CD14-positive monocyte (primary cell): ENCODE measurements around the gene CXCR3. TPM values are rescaled to one million over a fixed set of nuclear protein-coding genes. Genes with fewer than 3 reads are reported as not detected.
A peak's percentile ranks its signal among the peaks of the same experiment; 100 is the strongest.

Source experiments
- DNase-seq, 3 donors: peaks; one replicate each; pipeline ENCODE4 v3.0.0-alpha.2; 2011 to 2022
- H2AFZ ChIP-seq: 2 replicates; pipeline ENCODE4 v1.6.0; 2012; ENCODE audit warnings: mild to moderate bottlenecking, low read depth, low read length, inconsistent platforms; ENCODE audit not compliant: insufficient read depth, poor library complexity, severe bottlenecking
- H3K27ac ChIP-seq, 2 donors: 1 replicate in 1 of 2; 2 replicates in 1 of 2; pipeline ENCODE4 v1.5.1; 2012 to 2013; ENCODE audit warnings: low read length in 2 of 2, control low read depth in 1 of 2, inconsistent platforms in 1 of 2, low read depth in 1 of 2, mild to moderate bottlenecking in 1 of 2
- H3K27me3 ChIP-seq, 2 donors: one replicate each; pipeline versions ENCODE4 v1.6.0 to v1.6.1; 2011 to 2013; ENCODE audit warnings: low read length in 2 of 2; ENCODE audit not compliant: control insufficient read depth in 2 of 2, insufficient read depth in 2 of 2
- H3K36me3 ChIP-seq, 2 donors: replicated peaks in 1 of 2; 1 replicate in 1 of 2; 2 replicates in 1 of 2; pipeline versions ENCODE4 v1.5.1 to v1.6.1; 2012 to 2013; ENCODE audit warnings: low read length in 2 of 2, control low read depth in 1 of 2, inconsistent platforms in 1 of 2, mild to moderate bottlenecking in 1 of 2; ENCODE audit not compliant: insufficient read depth in 2 of 2, control insufficient read depth in 1 of 2
- H3K4me1 ChIP-seq, 2 donors: 1 replicate in 1 of 2; 2 replicates in 1 of 2; pipeline versions ENCODE4 v1.5.1 to v1.6.1; 2012 to 2013; ENCODE audit warnings: low read length in 2 of 2, control low read depth in 1 of 2, inconsistent platforms in 1 of 2, mild to moderate bottlenecking in 1 of 2, moderate library complexity in 1 of 2; ENCODE audit not compliant: insufficient read depth in 2 of 2, control insufficient read depth in 1 of 2
- H3K4me2 ChIP-seq: replicated peaks from 2 replicates; pipeline ENCODE3; 2012; ENCODE audit warnings: low read length, moderate library complexity, mild to moderate bottlenecking; ENCODE audit not compliant: poor library complexity, severe bottlenecking; ENCODE audit errors: extremely low read depth
- H3K4me3 ChIP-seq, 3 experiments: fragments of 200-600 bp in 1 of 3; sonication (generic) in 1 of 3; replicated peaks in 1 of 3; 1 replicate in 2 of 3; 2 replicates in 1 of 3; pipeline ENCODE4 v1.5.1; 2011 to 2013; ENCODE audit warnings: low read length in 3 of 3, mild to moderate bottlenecking in 3 of 3, control low read depth in 2 of 3, low read depth in 2 of 3, inconsistent platforms in 1 of 3, moderate library complexity in 1 of 3
- H3K79me2 ChIP-seq: 2 replicates; pipeline ENCODE4 v1.6.0; 2012; ENCODE audit warnings: mild to moderate bottlenecking, control low read depth, inconsistent platforms, low read length, moderate library complexity; ENCODE audit not compliant: insufficient read depth
- H3K9ac ChIP-seq: 2 replicates; pipeline ENCODE4 v1.6.0; 2017; ENCODE audit warnings: low read length, mild to moderate bottlenecking; ENCODE audit not compliant: insufficient read depth, poor library complexity, severe bottlenecking
- H3K9me3 ChIP-seq, 2 donors: replicated peaks in 1 of 2; 1 replicate in 1 of 2; 2 replicates in 1 of 2; pipeline versions ENCODE4 v1.5.1 to v1.6.1; 2012 to 2013; ENCODE audit warnings: low read length in 2 of 2, control low read depth in 1 of 2; ENCODE audit not compliant: control insufficient read depth in 1 of 2, insufficient read depth in 1 of 2
- H4K20me1 ChIP-seq: 2 replicates; pipeline ENCODE4 v1.6.0; 2012; ENCODE audit warnings: mild to moderate bottlenecking, low read length, control low read depth, moderate library complexity; ENCODE audit not compliant: insufficient read depth
- H3K27ac Mint-ChIP-seq, 7 donors: one replicate each; pipeline ENCODE4 v1.8.0; 2020; ENCODE audit warnings: mild to moderate bottlenecking in 7 of 7, mixed read lengths in 7 of 7, moderate library complexity in 6 of 7, inconsistent platforms in 2 of 7
- H3K27me3 Mint-ChIP-seq, 3 donors: one replicate each; pipeline ENCODE4 v1.8.0; 2021 to 2022; ENCODE audit warnings: low read depth in 3 of 3, mild to moderate bottlenecking in 3 of 3, mixed read lengths in 3 of 3, moderate library complexity in 3 of 3, inconsistent platforms in 1 of 3
- H3K36me3 Mint-ChIP-seq, 2 donors: one replicate each; pipeline ENCODE4 v1.8.0; 2020; ENCODE audit warnings: mixed read lengths in 2 of 2, inconsistent platforms in 1 of 2, mild to moderate bottlenecking in 1 of 2
- H3K4me1 Mint-ChIP-seq: one replicate; pipeline ENCODE4 v1.8.0; 2020; ENCODE audit warnings: mild to moderate bottlenecking, mixed read lengths
- H3K4me3 Mint-ChIP-seq, 2 donors: one replicate each; pipeline ENCODE4 v1.8.0; 2020; ENCODE audit warnings: mild to moderate bottlenecking in 2 of 2, mixed read lengths in 2 of 2, moderate library complexity in 1 of 2
- H3K9me3 Mint-ChIP-seq, 7 donors: one replicate each; pipeline ENCODE4 v1.8.0; 2020 to 2022; ENCODE audit warnings: mixed read lengths in 7 of 7, mild to moderate bottlenecking in 6 of 7, moderate library complexity in 6 of 7, inconsistent platforms in 2 of 7
- WGBS: methylation state at CpG from one replicate; pipeline ENCODE4 v1.1.5; 2013; ENCODE audit warnings: missing lambda C conversion rate; ENCODE audit not compliant: insufficient coverage; 5-methylcytosine and 5-hydroxymethylcytosine counted together
- intact Hi-C, 2 donors: fragments of 100-400 bp; cut with micrococcal nuclease; formaldehyde crosslinking; loops; one replicate each; pipeline versions ENCODE4 v1.15.0 to v1.15.1; 2023
- polyA plus RNA-seq, 3 donors: library from polyadenylated mRNA; depleted of rRNA in 1 of 3; unstranded in 2 of 3; stranded (reverse) in 1 of 3; fragments of 300-500 nt in 2 of 3; fragments of >200 nt in 1 of 3; fragmentation: Illumina TruSeq in 2 of 3; gene quantifications; 1 replicate in 2 of 3; 2 replicates in 1 of 3; pipeline ENCODE4 v1.2.3, GENCODE V29; 2012 to 2021
- TF ChIP-seq, protein P1 (sequence below): fragments of 200-600 bp; IDR thresholded peaks from one replicate; pipeline ENCODE4 v1.8.0; 2022; ENCODE audit warnings: antibody characterized with exemption, mild to moderate bottlenecking

Gene CXCR3
- polyA plus RNA-seq, 3 donors = 0.04 to 0.14 (median 0.10) TPM

DNA sequence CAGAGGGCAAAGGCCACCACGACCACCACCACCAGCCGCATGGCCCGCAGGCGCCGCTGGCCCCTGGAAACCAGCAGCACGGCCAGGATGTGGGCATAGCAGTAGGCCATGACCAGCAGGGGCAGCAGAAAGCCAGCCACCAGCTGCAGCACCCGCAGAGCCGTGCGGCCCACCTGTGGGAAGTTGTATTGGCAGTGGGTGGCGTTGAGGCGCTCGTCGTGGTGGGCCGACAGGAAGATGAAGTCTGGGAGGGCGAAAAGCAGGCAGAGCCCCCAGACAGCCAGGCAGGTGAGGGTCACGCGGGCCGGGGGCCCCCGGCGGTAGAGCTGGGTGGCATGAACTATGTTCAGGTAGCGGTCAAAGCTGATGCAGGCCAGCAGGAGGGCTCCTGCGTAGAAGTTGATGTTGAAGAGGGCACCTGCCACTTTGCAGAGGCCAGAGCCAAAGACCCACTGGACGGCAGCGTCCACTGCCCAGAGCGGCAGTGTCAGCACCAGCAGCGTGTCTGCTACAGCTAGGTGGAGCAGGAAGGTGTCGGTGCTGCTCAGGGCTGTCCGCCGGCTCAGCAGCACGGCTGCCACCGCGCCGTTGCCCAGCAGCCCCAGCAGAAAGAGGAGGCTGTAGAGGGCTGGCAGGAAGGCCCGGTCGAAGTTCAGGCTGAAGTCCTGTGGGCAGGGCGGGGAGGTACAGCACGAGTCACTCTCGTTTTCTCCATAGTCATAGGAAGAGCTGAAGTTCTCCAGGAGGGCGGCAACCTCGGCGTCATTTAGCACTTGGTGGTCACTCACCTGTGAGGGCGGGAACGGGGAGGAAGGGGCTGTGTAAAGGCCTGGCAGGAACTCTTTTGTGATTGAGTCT is 1.4 kb downstream of the CXCR3 start:
- no peaks in the 10 kb centered on the region for H3K79me2 ChIP-seq
- TF ChIP-seq, protein P1, sequence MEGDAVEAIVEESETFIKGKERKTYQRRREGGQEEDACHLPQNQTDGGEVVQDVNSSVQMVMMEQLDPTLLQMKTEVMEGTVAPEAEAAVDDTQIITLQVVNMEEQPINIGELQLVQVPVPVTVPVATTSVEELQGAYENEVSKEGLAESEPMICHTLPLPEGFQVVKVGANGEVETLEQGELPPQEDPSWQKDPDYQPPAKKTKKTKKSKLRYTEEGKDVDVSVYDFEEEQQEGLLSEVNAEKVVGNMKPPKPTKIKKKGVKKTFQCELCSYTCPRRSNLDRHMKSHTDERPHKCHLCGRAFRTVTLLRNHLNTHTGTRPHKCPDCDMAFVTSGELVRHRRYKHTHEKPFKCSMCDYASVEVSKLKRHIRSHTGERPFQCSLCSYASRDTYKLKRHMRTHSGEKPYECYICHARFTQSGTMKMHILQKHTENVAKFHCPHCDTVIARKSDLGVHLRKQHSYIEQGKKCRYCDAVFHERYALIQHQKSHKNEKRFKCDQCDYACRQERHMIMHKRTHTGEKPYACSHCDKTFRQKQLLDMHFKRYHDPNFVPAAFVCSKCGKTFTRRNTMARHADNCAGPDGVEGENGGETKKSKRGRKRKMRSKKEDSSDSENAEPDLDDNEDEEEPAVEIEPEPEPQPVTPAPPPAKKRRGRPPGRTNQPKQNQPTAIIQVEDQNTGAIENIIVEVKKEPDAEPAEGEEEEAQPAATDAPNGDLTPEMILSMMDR = no peak
- H4K20me1 ChIP-seq = no peaks in the 10 kb centered on the region
- no peaks in the 10 kb centered on the region for H3K9me3 ChIP-seq
- peak overlapping the region in 1 of 2 donors; percentile 12 for H3K4me3 Mint-ChIP-seq
- DNase-seq = no peak
- H3K36me3 Mint-ChIP-seq = peaks cover 24 to 27% of the 10 kb centered on the region in 2 donors
- intact Hi-C loops = no loop called here
- H2AFZ ChIP-seq = no peak overlapping the region
- H3K4me1 Mint-ChIP-seq = peaks cover 16% of the 10 kb centered on the region
- no peak overlapping the region for H3K4me3 ChIP-seq
- H3K36me3 ChIP-seq = peaks cover 7 to 21% of the 10 kb centered on the region in 2 donors
- no peak overlapping the region for H3K4me2 ChIP-seq
- peaks cover 0 to 3% (median 2%) of the 10 kb centered on the region in 3 donors for H3K27me3 Mint-ChIP-seq
- peak overlapping the region in 3 of 7 donors; percentile 10 to 46 (median 26) for H3K27ac Mint-ChIP-seq
- no peak overlapping the region for H3K27ac ChIP-seq
- H3K9ac ChIP-seq = no peak overlapping the region
- H3K9me3 Mint-ChIP-seq = peaks cover 0 to 2% (median 0%) of the 10 kb centered on the region in 7 donors
- H3K27me3 ChIP-seq = no peaks in the 10 kb centered on the region
- peaks cover 12 to 14% of the 10 kb centered on the region in 2 donors for H3K4me1 ChIP-seq
- WGBS = 96% methylated on average over 9 of the region's 43 CpGs

DNA sequence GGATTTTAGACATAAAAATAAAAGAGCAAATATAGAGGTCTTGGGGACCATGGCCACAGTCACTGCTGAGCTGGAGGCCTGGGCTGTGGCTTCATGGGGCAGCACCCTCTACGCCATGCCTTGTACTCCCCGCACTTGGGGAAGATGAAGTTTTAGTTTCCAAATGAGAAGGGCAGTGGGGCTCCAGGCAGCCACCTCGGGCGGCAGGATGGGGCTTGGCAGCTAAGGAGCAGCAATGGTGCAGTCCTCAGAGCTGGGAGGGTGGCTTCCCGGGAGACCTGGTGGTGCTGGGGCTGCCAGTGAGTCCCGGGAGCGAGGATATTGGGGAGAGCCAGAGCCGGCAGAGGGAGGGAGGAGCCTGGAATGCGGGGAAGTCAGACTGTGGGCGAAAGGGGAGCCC is 2.4 kb downstream of the CXCR3 start:
- Histone ChIP-seq H3K36me3 (peaks cover 12 to 30% of the 10 kb centered on the region in 2 donors), H3K27ac (no peak overlapping the region), H4K20me1 (no peaks in the 10 kb centered on the region), H3K27me3 (no peaks in the 10 kb centered on the region), H3K4me2 (no peak overlapping the region), H3K4me1 (peaks cover 12 to 14% of the 10 kb centered on the region in 2 donors), H3K9ac (no peak overlapping the region), H3K4me3 (no peak overlapping the region), H2AFZ (no peak overlapping the region), H3K9me3 (no peaks in the 10 kb centered on the region), H3K79me2 (no peaks in the 10 kb centered on the region)
- 100% methylated on average over 1 of the region's 10 CpGs for WGBS
- intact Hi-C loops = no loop called here
- no peak for DNase-seq
- Mint-ChIP-seq H3K36me3 (peaks cover 33 to 36% of the 10 kb centered on the region in 2 donors), H3K27me3 (peaks cover 0 to 3% (median 2%) of the 10 kb centered on the region in 3 donors), H3K4me3 (no peak overlapping the region), H3K27ac (no peak overlapping the region), H3K4me1 (peaks cover 16% of the 10 kb centered on the region), H3K9me3 (peaks cover 0 to 2% (median 0%) of the 10 kb centered on the region in 7 donors)
- TF ChIP-seq, protein P1 = no peak
